ENCODE measurements around the gene PTPRN.

PTPRN gene

GRCh38 chr2:219354582-219354981 lies 45.4 kb upstream of the PTPRN start:
- Histone ChIP-seq H3K36me3 (ENCODE audit: low read length) (no peaks in the 10 kb centered on the region), H3K9me3 (ENCODE audit: insufficient read depth, low read length) (no peaks in the 10 kb centered on the region), H3K79me2 (ENCODE audit: insufficient read depth, low read length) (no peaks in the 10 kb centered on the region), H3K9me2 (replicated peaks; ENCODE audit: insufficient read depth, low read length) (no peaks in the 10 kb centered on the region), H3F3A (ENCODE audit: insufficient read depth) (no peaks in the 10 kb centered on the region), H3K27me3 (ENCODE audit: low read length) (no peaks in the 10 kb centered on the region), H3K9ac (ENCODE audit: low read length) (no peak overlapping the region), H2AFZ (ENCODE audit: low read depth, low read length, severe bottlenecking) (no peak overlapping the region), H4K20me1 (ENCODE audit: low read depth, low read length) (no peaks in the 10 kb centered on the region), H3K4me3 (ENCODE audit: insufficient read depth, low read length, poor library complexity, severe bottlenecking) (no peak overlapping the region), H3K4me2 (ENCODE audit: low read depth, low read length, poor library complexity, severe bottlenecking) (no peak overlapping the region), H3K27ac (ENCODE audit: low read depth, low read length) (no peak overlapping the region)
- TF ChIP-seq EZH2phosphoT487 (conservative IDR thresholded peaks at IDR 0.05; ENCODE audit: low read length) = no peak
- no peak for TF ChIP-seq CTCF (IDR thresholded peaks at IDR 0.05; ENCODE audit: insufficient read depth, low read length, poor library complexity, severe bottlenecking)

DNA sequence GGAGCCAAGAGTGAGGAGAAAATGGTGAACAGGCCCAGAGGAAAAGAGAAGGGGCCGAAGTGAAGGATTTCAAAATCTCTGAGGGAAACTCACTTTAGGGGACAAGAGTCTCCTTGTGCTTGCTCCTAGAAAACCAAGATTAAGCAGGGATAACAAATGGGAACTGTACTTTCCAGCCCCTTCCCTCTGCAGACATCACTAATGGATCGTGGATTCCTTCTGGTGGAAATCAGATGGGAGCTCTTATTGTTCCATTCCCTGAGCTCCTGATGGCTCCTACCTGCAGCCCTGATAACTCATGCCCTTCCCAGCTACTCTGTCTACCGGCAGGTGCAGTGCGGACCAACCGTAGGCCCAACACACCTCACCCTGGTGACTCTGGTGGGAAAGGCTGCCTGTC lies 43.9 kb upstream of the PTPRN start:
- no peaks in the 10 kb centered on the region for H3K27me3 ChIP-seq (ENCODE audit: low read length)
- H3K79me2 ChIP-seq (ENCODE audit: insufficient read depth, low read length) = no peaks in the 10 kb centered on the region
- no peak overlapping the region for H3K27ac ChIP-seq (ENCODE audit: low read depth, low read length)
- no peaks in the 10 kb centered on the region for H3K9me3 ChIP-seq (ENCODE audit: insufficient read depth, low read length)
- H3K9ac ChIP-seq (ENCODE audit: low read length) = no peak overlapping the region
- H3K9me2 ChIP-seq (replicated peaks; ENCODE audit: insufficient read depth, low read length) = no peaks in the 10 kb centered on the region
- TF ChIP-seq EZH2phosphoT487 (conservative IDR thresholded peaks at IDR 0.05; ENCODE audit: low read length) = no peak
- no peak for TF ChIP-seq CTCF (IDR thresholded peaks at IDR 0.05; ENCODE audit: insufficient read depth, low read length, poor library complexity, severe bottlenecking)
- no peaks in the 10 kb centered on the region for H4K20me1 ChIP-seq (ENCODE audit: low read depth, low read length)
- no peaks in the 10 kb centered on the region for H3K36me3 ChIP-seq (ENCODE audit: low read length)
- H3K4me2 ChIP-seq (ENCODE audit: low read depth, low read length, poor library complexity, severe bottlenecking) = no peak overlapping the region
- no peaks in the 10 kb centered on the region for H3F3A ChIP-seq (ENCODE audit: insufficient read depth)
- no peak overlapping the region for H2AFZ ChIP-seq (ENCODE audit: low read depth, low read length, severe bottlenecking)
- H3K4me3 ChIP-seq (ENCODE audit: insufficient read depth, low read length, poor library complexity, severe bottlenecking) = no peak overlapping the region

DNA sequence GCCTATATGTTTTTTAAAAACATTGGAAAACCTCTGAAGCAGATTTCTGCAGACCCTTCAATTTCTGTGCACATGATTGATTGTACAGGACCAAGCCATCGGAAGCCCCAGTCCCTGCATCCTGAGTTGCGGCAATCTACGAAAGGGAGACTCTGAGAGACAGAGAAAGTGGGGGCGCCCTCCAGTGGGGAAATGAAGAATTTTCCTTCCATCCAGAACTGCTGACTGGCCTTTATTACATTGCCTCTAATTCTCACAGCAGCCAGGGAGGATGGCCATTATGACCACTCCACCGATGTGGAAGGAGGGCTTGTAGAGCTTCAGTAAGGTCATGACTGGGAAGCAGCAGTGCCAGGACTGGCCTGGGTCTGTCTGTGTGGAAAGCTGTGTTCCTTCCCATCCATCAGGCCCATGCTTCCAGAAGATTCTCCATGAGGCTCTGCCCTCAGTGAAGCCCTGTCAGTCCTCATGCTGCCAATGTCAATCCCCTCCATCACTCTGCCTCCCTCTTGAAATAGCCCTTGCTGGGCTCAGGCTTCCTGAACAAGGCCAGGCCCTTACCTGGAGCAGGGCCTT lies 43.3 kb upstream of the PTPRN start:
- Histone ChIP-seq H3K4me2 (ENCODE audit: low read depth, low read length, poor library complexity, severe bottlenecking) (no peak overlapping the region), H2AFZ (ENCODE audit: low read depth, low read length, severe bottlenecking) (no peak overlapping the region), H3F3A (ENCODE audit: insufficient read depth) (no peaks in the 10 kb centered on the region), H3K9me2 (replicated peaks; ENCODE audit: insufficient read depth, low read length) (no peaks in the 10 kb centered on the region), H3K27me3 (ENCODE audit: low read length) (no peaks in the 10 kb centered on the region), H3K9me3 (ENCODE audit: insufficient read depth, low read length) (no peaks in the 10 kb centered on the region), H3K9ac (ENCODE audit: low read length) (no peak overlapping the region), H3K79me2 (ENCODE audit: insufficient read depth, low read length) (no peaks in the 10 kb centered on the region), H3K4me3 (ENCODE audit: insufficient read depth, low read length, poor library complexity, severe bottlenecking) (no peak overlapping the region), H3K27ac (ENCODE audit: low read depth, low read length) (no peak overlapping the region), H4K20me1 (ENCODE audit: low read depth, low read length) (no peaks in the 10 kb centered on the region), H3K36me3 (ENCODE audit: low read length) (no peaks in the 10 kb centered on the region)
- TF ChIP-seq EZH2phosphoT487 (conservative IDR thresholded peaks at IDR 0.05; ENCODE audit: low read length) = no peak
- TF ChIP-seq CTCF (IDR thresholded peaks at IDR 0.05; ENCODE audit: insufficient read depth, low read length, poor library complexity, severe bottlenecking) = peak; percentile 63
